Neural progenitor cell (in vitro differentiated cells): ENCODE measurements around the gene METTL9.

Experiments
- CTCF ChIP-seq: fragments of 200-600 bp; sonication (generic); IDR thresholded peaks from 2 replicates; pipeline ENCODE4 v1.5.1; 2017; ENCODE audit warnings: antibody characterized with exemption, mild to moderate bottlenecking
- EZH2 ChIP-seq: fragments of 200-600 bp; sonication (generic); IDR thresholded peaks from 2 replicates; pipeline ENCODE4 v1.6.1; 2017; ENCODE audit warnings: antibody characterized with exemption, mild to moderate bottlenecking, moderate library complexity
- EZH2phosphoT487 ChIP-seq: fragments of 200-600 bp; sonication (generic); IDR thresholded peaks from 2 replicates; pipeline ENCODE4 v1.6.1; 2017; ENCODE audit warnings: antibody characterized with exemption

GRCh38 chr16:21600031-21600773, 825 bp downstream of the METTL9 start:
- TF ChIP-seq CTCF (no peak), EZH2 (no peak), EZH2phosphoT487 (no peak)
